ENCODE measurements around the gene AHRR. TPM values are rescaled to one million over a fixed set of nuclear protein-coding genes. Genes with fewer than 3 reads are reported as not detected.

The AHRR gene
- total and polyA plus RNA-seq, 2 experiments from 2014 or later = 0.27 to 1.8 TPM

DNA sequence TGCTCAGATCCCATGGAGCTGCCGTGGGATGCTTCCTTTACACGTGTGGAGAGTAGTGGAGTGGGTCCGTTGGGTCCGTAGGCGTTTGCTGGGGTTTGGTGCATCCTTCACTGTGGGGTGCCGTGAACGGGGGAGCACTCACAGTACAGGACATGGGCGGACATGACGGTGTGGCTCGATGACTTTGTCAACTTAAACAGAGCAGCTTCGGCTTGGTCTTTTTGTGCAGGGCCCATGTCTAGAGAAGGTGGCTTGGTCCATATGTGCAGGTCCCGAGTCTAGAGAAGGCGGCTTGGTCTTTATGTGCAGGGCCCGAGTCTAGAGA lies 95.1 kb downstream of the AHRR start:
- DNase-seq (ENCODE audit: low spot score) (no peak), ATAC-seq (no peak)
- H3K9me2 ChIP-seq (ENCODE audit: insufficient read depth) = no peaks in the 10 kb centered on the region
- H3K4me1 Mint-ChIP-seq = peaks cover 22% of the 10 kb centered on the region
- H3F3A ChIP-seq (replicated peaks; ENCODE audit: low read depth) = no peaks in the 10 kb centered on the region
- H4K20me1 ChIP-seq (replicated peaks; ENCODE audit: insufficient read depth) = no peaks in the 10 kb centered on the region
- peaks cover 3% of the 10 kb centered on the region; the same call in 1 of the 2 replicates for H3K4me1 ChIP-seq (ENCODE audit: insufficient read depth)
- H3K9me3 Mint-ChIP-seq = no peaks in the 10 kb centered on the region
- no peak overlapping the region for H2AFZ ChIP-seq
- no peak overlapping the region for H3K4me3 Mint-ChIP-seq
- H3K27ac ChIP-seq (ENCODE audit: low read depth) = no peak overlapping the region
- peaks cover 13% of the 10 kb centered on the region for H3K27me3 Mint-ChIP-seq (ENCODE audit: insufficient read depth, low read depth, poor library complexity)
- H3K36me3 Mint-ChIP-seq (ENCODE audit: low read depth) = no peaks in the 10 kb centered on the region
- H3K27me3 ChIP-seq (ENCODE audit: insufficient read depth) = no peaks in the 10 kb centered on the region
- H3K4me2 ChIP-seq = no peak overlapping the region
- H3K4me3 ChIP-seq = no peak overlapping the region
- H3K27ac Mint-ChIP-seq = no peak overlapping the region
- no peaks in the 10 kb centered on the region for H3K36me3 ChIP-seq (ENCODE audit: insufficient read depth)
- TF ChIP-seq, protein P1, sequence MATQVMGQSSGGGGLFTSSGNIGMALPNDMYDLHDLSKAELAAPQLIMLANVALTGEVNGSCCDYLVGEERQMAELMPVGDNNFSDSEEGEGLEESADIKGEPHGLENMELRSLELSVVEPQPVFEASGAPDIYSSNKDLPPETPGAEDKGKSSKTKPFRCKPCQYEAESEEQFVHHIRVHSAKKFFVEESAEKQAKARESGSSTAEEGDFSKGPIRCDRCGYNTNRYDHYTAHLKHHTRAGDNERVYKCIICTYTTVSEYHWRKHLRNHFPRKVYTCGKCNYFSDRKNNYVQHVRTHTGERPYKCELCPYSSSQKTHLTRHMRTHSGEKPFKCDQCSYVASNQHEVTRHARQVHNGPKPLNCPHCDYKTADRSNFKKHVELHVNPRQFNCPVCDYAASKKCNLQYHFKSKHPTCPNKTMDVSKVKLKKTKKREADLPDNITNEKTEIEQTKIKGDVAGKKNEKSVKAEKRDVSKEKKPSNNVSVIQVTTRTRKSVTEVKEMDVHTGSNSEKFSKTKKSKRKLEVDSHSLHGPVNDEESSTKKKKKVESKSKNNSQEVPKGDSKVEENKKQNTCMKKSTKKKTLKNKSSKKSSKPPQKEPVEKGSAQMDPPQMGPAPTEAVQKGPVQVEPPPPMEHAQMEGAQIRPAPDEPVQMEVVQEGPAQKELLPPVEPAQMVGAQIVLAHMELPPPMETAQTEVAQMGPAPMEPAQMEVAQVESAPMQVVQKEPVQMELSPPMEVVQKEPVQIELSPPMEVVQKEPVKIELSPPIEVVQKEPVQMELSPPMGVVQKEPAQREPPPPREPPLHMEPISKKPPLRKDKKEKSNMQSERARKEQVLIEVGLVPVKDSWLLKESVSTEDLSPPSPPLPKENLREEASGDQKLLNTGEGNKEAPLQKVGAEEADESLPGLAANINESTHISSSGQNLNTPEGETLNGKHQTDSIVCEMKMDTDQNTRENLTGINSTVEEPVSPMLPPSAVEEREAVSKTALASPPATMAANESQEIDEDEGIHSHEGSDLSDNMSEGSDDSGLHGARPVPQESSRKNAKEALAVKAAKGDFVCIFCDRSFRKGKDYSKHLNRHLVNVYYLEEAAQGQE (IDR thresholded peaks at IDR 0.05; ENCODE audit: unreplicated experiment) = no peak
- TF ChIP-seq EZH2phosphoT487 (IDR thresholded peaks at IDR 0.05; ENCODE audit: unreplicated experiment) (no peak), JUNB (IDR thresholded peaks at IDR 0.05; ENCODE audit: unreplicated experiment) (no peak), CREB1 (CRISPR knock-in tag; IDR thresholded peaks at IDR 0.05; ENCODE audit: low read depth) (no peak), ZNF331 (CRISPR knock-in tag; IDR thresholded peaks at IDR 0.05; ENCODE audit: low read depth) (no peak), ETS1 (IDR thresholded peaks at IDR 0.05) (no peak), ZNF462 (CRISPR knock-in tag; IDR thresholded peaks at IDR 0.05) (no peak), POLR2AphosphoS5 (IDR thresholded peaks at IDR 0.05; ENCODE audit: low read depth) (no peak), EZH2 (IDR thresholded peaks at IDR 0.05; ENCODE audit: low read depth, unreplicated experiment) (no peak), ZNF114 (CRISPR knock-in tag; IDR thresholded peaks at IDR 0.05) (no peak)
- TF ChIP-seq, protein P2, sequence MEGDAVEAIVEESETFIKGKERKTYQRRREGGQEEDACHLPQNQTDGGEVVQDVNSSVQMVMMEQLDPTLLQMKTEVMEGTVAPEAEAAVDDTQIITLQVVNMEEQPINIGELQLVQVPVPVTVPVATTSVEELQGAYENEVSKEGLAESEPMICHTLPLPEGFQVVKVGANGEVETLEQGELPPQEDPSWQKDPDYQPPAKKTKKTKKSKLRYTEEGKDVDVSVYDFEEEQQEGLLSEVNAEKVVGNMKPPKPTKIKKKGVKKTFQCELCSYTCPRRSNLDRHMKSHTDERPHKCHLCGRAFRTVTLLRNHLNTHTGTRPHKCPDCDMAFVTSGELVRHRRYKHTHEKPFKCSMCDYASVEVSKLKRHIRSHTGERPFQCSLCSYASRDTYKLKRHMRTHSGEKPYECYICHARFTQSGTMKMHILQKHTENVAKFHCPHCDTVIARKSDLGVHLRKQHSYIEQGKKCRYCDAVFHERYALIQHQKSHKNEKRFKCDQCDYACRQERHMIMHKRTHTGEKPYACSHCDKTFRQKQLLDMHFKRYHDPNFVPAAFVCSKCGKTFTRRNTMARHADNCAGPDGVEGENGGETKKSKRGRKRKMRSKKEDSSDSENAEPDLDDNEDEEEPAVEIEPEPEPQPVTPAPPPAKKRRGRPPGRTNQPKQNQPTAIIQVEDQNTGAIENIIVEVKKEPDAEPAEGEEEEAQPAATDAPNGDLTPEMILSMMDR (conservative IDR thresholded peaks at IDR 0.05; ENCODE audit: low read depth in 2 of 2) = no peak
- no peaks in the 10 kb centered on the region for H3K79me2 ChIP-seq (replicated peaks; ENCODE audit: insufficient read depth)
